ENCODE results near the gene HERC4.
"Not testable (repeated sequence)": the region's sequence is repeated elsewhere in the genome, so short reads cannot be mapped to it uniquely, and the experiment has no call there.

HERC4 gene

GRCh38 chr10:67936416-67936815 is 138.7 kb downstream of the HERC4 start:
- DNase-seq: no peak

GRCh38 chr10:67935223-67935622 is 139.9 kb downstream of the HERC4 start:
- no peak for DNase-seq

GRCh38 chr10:67934336-67934735 is 140.7 kb downstream of the HERC4 start:
- DNase-seq: peak; percentile 11

- DNase-seq: no peak
Measured at GRCh38 chr10:67933199-67933598, 141.9 kb downstream of the HERC4 start.

GRCh38 chr10:67926951-67927350 is 148.1 kb downstream of the HERC4 start:
- DNase-seq: no peak

- no peak for DNase-seq
Measured at GRCh38 chr10:67925449-67926005, 149.6 kb downstream of the HERC4 start.

- DNase-seq: no peak
Measured at GRCh38 chr10:67924136-67924535, 150.9 kb downstream of the HERC4 start.

GRCh38 chr10:67923551-67923950 is 151.5 kb downstream of the HERC4 start:
- DNase-seq: no peak

GRCh38 chr10:67921065-67921464 is 154.0 kb downstream of the HERC4 start:
- DNase-seq: no peak

GRCh38 chr10:67917679-67918078 is 157.4 kb downstream of the HERC4 start:
- DNase-seq: no peak

- no peak for DNase-seq
Measured at GRCh38 chr10:67917169-67917568, 157.9 kb downstream of the HERC4 start.

- DNase-seq: no peak
Measured at GRCh38 chr10:67914777-67915340, 160.2 kb downstream of the HERC4 start.

- no peak for DNase-seq
Measured at GRCh38 chr10:67912331-67912946, 162.6 kb downstream of the HERC4 start.

GRCh38 chr10:67903581-67903980 is 171.5 kb downstream of the HERC4 start:
- DNase-seq: no peak

- no peak for DNase-seq
Measured at GRCh38 chr10:67893637-67894036, 181.4 kb downstream of the HERC4 start.

GRCh38 chr10:67884842-67885670 is 190.0 kb downstream of the HERC4 start:
- peak; percentile 85 for DNase-seq

- DNase-seq: peak; percentile 97
Measured at GRCh38 chr10:67884313-67884841, 190.7 kb downstream of the HERC4 start, which contains the start of gene SIRT1. Gene SIRT1, plus strand, starts transcription at chr10:67884656. Its CDS starts 66 bp downstream, at chr10:67884722.

- no peak for DNase-seq
Measured at GRCh38 chr10:67883710-67884312, 191.3 kb downstream of the HERC4 start.

- DNase-seq: no peak
Measured at GRCh38 chr10:67878133-67878532, 196.9 kb downstream of the HERC4 start.

- not testable (repeated sequence) for DNase-seq
Measured at GRCh38 chr10:67877421-67877820, 197.7 kb downstream of the HERC4 start.

- DNase-seq: no peak
Measured at GRCh38 chr10:67875340-67876238, 199.5 kb downstream of the HERC4 start.

Data from inflammatory macrophage treated with lipopolysaccharide for 4 hours (primary cell).